K562 (cell line): ENCODE results near the gene CRKL. TPM values are rescaled to one million over a fixed set of nuclear protein-coding genes. Genes with fewer than 3 reads are reported as not detected.

Experiments
- BACH1 ChIP-seq: fragments of 200-800 bp; sonication (Bioruptor generic); IDR thresholded peaks from 2 replicates; pipeline ENCODE4 v1.6.1; 2016; ENCODE audit warnings: missing genetic modification characterization, missing compliant biosample characterization
- CBX1 ChIP-seq: sonication (generic); IDR thresholded peaks from 2 replicates; pipeline ENCODE4 v1.6.1; 2016; ENCODE audit warnings: antibody characterized with exemption, low read depth, mild to moderate bottlenecking
- CXXC5 ChIP-seq: fragments of 250-450 bp; sonication (Bioruptor Pico); IDR thresholded peaks from 2 replicates; pipeline ENCODE4 v1.8.0; 2022; ENCODE audit warnings: inconsistent platforms, mild to moderate bottlenecking, moderate library complexity
- ETV1 ChIP-seq: fragments of 450-650 bp; conservative IDR thresholded peaks from 2 replicates; pipeline ENCODE4 v1.6.1; 2016; ENCODE audit warnings: missing genetic modification characterization, control low read depth, low read depth, missing compliant biosample characterization
- FOXJ3 ChIP-seq: sonication (generic); formaldehyde crosslinking; IDR thresholded peaks from 2 replicates; pipeline ENCODE4 v1.4.0; 2020; ENCODE audit warnings: mild to moderate bottlenecking, missing genetic modification reagents
- GATA2 ChIP-seq: sonication (generic); formaldehyde crosslinking; IDR thresholded peaks from 2 replicates; pipeline ENCODE4 v1.4.0; 2020; ENCODE audit warnings: mild to moderate bottlenecking, missing genetic modification reagents
- GTF2F1 ChIP-seq: IDR thresholded peaks from 2 replicates; pipeline ENCODE4 v1.6.1; 2011; ENCODE audit warnings: low read depth, low read length, improper control_type of control experiment
- HMGXB4 ChIP-seq: sonication (generic); formaldehyde crosslinking; IDR thresholded peaks from 2 replicates; pipeline ENCODE4 v1.8.1; 2023; ENCODE audit warnings: mild to moderate bottlenecking, missing genetic modification reagents
- ILF3 ChIP-seq: fragments of 450-650 bp; IDR thresholded peaks from 2 replicates; pipeline ENCODE4 v1.6.1; 2018; ENCODE audit warnings: antibody characterized with exemption, mild to moderate bottlenecking, moderate library complexity, borderline replicate concordance
- MIER1 ChIP-seq: fragments of 450-650 bp; IDR thresholded peaks from 2 replicates; pipeline ENCODE4 v1.6.1; 2016; ENCODE audit warnings: antibody characterized with exemption, mild to moderate bottlenecking, low read depth
- NELFE ChIP-seq: IDR thresholded peaks from 2 replicates; pipeline ENCODE4 v1.6.1; 2011; ENCODE audit warnings: mild to moderate bottlenecking; ENCODE audit not compliant: insufficient read depth, insufficient read length
- PHB2 ChIP-seq: fragments of 450-650 bp; IDR thresholded peaks from 2 replicates; pipeline ENCODE4 v1.6.1; 2017; ENCODE audit warnings: low read depth
- TCFL5 ChIP-seq: fragments of 250-450 bp; sonication (Bioruptor Pico); conservative IDR thresholded peaks from 2 replicates; pipeline ENCODE4 v1.6.1; 2021; ENCODE audit warnings: mild to moderate bottlenecking, moderate library complexity, matching md5 sums
- ZBTB17 ChIP-seq: fragments of 450-650 bp; formaldehyde crosslinking; IDR thresholded peaks from 2 replicates; pipeline ENCODE4 v1.4.0; 2020; ENCODE audit warnings: mild to moderate bottlenecking
- ZNF12 ChIP-seq: sonication (generic); formaldehyde crosslinking; IDR thresholded peaks from 2 replicates; pipeline ENCODE4 v1.4.0; 2020; ENCODE audit warnings: mild to moderate bottlenecking, missing genetic modification reagents
- ZNF263 ChIP-seq: sonication (generic); formaldehyde crosslinking; IDR thresholded peaks from 2 replicates; pipeline ENCODE4 v1.8.0; 2022; ENCODE audit warnings: mild to moderate bottlenecking, missing genetic modification reagents, borderline replicate concordance
- polyA plus RNA-seq, 8 experiments: library from polyadenylated mRNA; depleted of rRNA in 4 of 8; stranded (reverse) in 5 of 8; unstranded in 3 of 8; fragments of >200 nt; fragmentation: Nextera tagmentation in 2 of 8; fragmentation: Illumina TruSeq in 1 of 8; extraction: Ambion mirVana in 2 of 8; extraction: Trizol in 1 of 8; gene quantifications; 2 replicates each; pipeline versions ENCODE4 v1.2.1 to v1.2.3, GENCODE V29; 2011 to 2014; ENCODE audit warnings: inconsistent platforms in 1 of 8, missing spikeins in 1 of 8
- total RNA-seq, 7 experiments: library from RNA; depleted of rRNA in 6 of 7; stranded (reverse); fragments of >200 nt in 6 of 7; fragmentation: Illumina TruSeq in 2 of 7; extraction: Trizol in 2 of 7; gene quantifications; 2 replicates each; pipeline versions ENCODE4 v1.2.1 to v1.2.3, GENCODE V29; 2011 to 2021; ENCODE audit warnings: low replicate concordance in 1 of 7
- TF ChIP-seq, protein P1 (sequence below), 2 experiments: fragments of 150-350 bp in 1 of 2; IDR thresholded peaks; 2 replicates each; pipeline ENCODE4 v1.6.1; 2012 to 2016; ENCODE audit warnings: low read depth in 2 of 2, low read length in 2 of 2, mild to moderate bottlenecking in 1 of 2, moderate library complexity in 1 of 2
- TF ChIP-seq, protein P2 (sequence below): fragments of 250-450 bp; sonication (Bioruptor Pico); IDR thresholded peaks from 2 replicates; pipeline ENCODE4 v1.8.0; 2021; ENCODE audit warnings: moderate library complexity, mild to moderate bottlenecking, inconsistent platforms
- TF ChIP-seq, protein P3 (sequence below): fragments of 450-650 bp; formaldehyde crosslinking; IDR thresholded peaks from 2 replicates; pipeline ENCODE4 v1.4.0; 2020; ENCODE audit warnings: mild to moderate bottlenecking, mixed read lengths

Gene CRKL
- total and polyA plus RNA-seq, 9 of the 15 experiments (the other 6 are each of a cell fraction or from before 2014, with no cell fraction given): 100 to 263 (median 124) TPM

- peak; percentile 95 for TF ChIP-seq ETV1 (tag)
- TF ChIP-seq, protein P1, sequence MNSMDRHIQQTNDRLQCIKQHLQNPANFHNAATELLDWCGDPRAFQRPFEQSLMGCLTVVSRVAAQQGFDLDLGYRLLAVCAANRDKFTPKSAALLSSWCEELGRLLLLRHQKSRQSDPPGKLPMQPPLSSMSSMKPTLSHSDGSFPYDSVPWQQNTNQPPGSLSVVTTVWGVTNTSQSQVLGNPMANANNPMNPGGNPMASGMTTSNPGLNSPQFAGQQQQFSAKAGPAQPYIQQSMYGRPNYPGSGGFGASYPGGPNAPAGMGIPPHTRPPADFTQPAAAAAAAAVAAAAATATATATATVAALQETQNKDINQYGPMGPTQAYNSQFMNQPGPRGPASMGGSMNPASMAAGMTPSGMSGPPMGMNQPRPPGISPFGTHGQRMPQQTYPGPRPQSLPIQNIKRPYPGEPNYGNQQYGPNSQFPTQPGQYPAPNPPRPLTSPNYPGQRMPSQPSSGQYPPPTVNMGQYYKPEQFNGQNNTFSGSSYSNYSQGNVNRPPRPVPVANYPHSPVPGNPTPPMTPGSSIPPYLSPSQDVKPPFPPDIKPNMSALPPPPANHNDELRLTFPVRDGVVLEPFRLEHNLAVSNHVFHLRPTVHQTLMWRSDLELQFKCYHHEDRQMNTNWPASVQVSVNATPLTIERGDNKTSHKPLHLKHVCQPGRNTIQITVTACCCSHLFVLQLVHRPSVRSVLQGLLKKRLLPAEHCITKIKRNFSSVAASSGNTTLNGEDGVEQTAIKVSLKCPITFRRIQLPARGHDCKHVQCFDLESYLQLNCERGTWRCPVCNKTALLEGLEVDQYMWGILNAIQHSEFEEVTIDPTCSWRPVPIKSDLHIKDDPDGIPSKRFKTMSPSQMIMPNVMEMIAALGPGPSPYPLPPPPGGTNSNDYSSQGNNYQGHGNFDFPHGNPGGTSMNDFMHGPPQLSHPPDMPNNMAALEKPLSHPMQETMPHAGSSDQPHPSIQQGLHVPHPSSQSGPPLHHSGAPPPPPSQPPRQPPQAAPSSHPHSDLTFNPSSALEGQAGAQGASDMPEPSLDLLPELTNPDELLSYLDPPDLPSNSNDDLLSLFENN (IDR thresholded peaks at IDR 0.05; ENCODE audit: low read depth in 2 of 2, low read length in 2 of 2): peak; percentile 53; a peak in 2 of 4 replicates
- TF ChIP-seq HMGXB4 (CRISPR knock-in tag): peak; percentile 100
- peak; percentile 94 for TF ChIP-seq CXXC5 (CRISPR knock-in tag)
- peak; percentile 94 for TF ChIP-seq ZBTB17 (CRISPR knock-in tag)
- TF ChIP-seq GTF2F1: peak; percentile 81
- TF ChIP-seq BACH1: no peak
- TF ChIP-seq NELFE: no peak
- TF ChIP-seq FOXJ3: no peak
- peak; percentile 89 for TF ChIP-seq GATA2 (CRISPR knock-in tag)
- TF ChIP-seq TCFL5 (CRISPR knock-in tag): no peak
- TF ChIP-seq, protein P2, sequence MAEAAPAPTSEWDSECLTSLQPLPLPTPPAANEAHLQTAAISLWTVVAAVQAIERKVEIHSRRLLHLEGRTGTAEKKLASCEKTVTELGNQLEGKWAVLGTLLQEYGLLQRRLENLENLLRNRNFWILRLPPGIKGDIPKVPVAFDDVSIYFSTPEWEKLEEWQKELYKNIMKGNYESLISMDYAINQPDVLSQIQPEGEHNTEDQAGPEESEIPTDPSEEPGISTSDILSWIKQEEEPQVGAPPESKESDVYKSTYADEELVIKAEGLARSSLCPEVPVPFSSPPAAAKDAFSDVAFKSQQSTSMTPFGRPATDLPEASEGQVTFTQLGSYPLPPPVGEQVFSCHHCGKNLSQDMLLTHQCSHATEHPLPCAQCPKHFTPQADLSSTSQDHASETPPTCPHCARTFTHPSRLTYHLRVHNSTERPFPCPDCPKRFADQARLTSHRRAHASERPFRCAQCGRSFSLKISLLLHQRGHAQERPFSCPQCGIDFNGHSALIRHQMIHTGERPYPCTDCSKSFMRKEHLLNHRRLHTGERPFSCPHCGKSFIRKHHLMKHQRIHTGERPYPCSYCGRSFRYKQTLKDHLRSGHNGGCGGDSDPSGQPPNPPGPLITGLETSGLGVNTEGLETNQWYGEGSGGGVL: no peak
- peak; percentile 44; the same call in 1 of the 2 replicates for TF ChIP-seq PHB2
- peak; percentile 91 for TF ChIP-seq ZNF12
- no peak for TF ChIP-seq ILF3
- no peak; the same call in 1 of the 2 replicates for TF ChIP-seq MIER1
- peak; percentile 73; the same call in 1 of the 2 replicates for TF ChIP-seq ZNF263 (CRISPR knock-in tag)
- TF ChIP-seq, protein P3, sequence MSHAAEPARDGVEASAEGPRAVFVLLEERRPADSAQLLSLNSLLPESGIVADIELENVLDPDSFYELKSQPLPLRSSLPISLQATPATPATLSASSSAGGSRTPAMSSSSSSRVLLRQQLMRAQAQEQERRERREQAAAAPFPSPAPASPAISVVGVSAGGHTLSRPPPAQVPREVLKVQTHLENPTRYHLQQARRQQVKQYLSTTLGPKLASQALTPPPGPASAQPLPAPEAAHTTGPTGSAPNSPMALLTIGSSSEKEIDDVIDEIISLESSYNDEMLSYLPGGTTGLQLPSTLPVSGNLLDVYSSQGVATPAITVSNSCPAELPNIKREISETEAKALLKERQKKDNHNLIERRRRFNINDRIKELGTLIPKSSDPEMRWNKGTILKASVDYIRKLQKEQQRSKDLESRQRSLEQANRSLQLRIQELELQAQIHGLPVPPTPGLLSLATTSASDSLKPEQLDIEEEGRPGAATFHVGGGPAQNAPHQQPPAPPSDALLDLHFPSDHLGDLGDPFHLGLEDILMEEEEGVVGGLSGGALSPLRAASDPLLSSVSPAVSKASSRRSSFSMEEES (CRISPR knock-in tag): no peak; the same call in 1 of the 2 replicates
- peak; percentile 89; the same call in 1 of the 2 replicates for TF ChIP-seq CBX1
These were observed 31.5 kb upstream of the CRKL start (continued) for GRCh38 chr22:20885557-20886323.
